ENCODE results near the gene ITGA1. TPM values are rescaled to one million over a fixed set of nuclear protein-coding genes. Genes with fewer than 3 reads are reported as not detected.
"Not testable (repeated sequence)": the region's sequence is repeated elsewhere in the genome, so short reads cannot be mapped to it uniquely, and the experiment has no call there.

ITGA1 gene
- total and polyA plus RNA-seq, 2 donors (not counting 1 experiment from before 2014, with no cell fraction given): 0.74 TPM; not detected in 1

DNA sequence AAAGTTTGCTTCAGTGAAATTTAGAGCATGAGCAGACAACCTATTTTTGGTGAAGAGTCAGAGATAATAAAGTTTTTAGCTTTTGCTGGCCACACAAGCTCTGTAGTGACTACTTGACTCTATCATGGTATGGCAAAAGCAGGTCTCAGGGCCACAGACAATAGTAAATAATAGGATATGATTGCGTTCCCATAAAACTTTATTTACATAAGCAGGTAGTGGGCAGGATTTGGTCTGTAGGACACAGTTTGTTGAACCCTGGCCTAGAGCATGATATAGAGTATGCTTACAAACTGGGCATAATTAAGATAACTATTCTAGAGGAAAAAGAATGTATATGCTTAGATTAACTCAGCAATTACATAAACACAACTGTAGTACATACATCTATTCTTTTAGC, 30.1 kb downstream of the ITGA1 start:
- Mint-ChIP-seq H3K4me1 (no peaks in the 10 kb centered on the region), H3K9me3 (ENCODE audit: insufficient read depth) (no peaks in the 10 kb centered on the region), H3K4me3 (no peak overlapping the region), H3K27ac (no peak overlapping the region), H3K27me3 (peaks cover 4% of the 10 kb centered on the region)
- no peak overlapping the region for H3K4me2 ChIP-seq (replicated peaks; ENCODE audit: low read depth, low read length, poor library complexity, severe bottlenecking)
- DNase-seq (no peak), ATAC-seq (ENCODE audit: low read depth) (no peak)
- H2AFZ ChIP-seq (ENCODE audit: insufficient read depth, low read depth, low read length, poor library complexity, severe bottlenecking): no peak overlapping the region
- no peak overlapping the region for H3K27ac ChIP-seq (ENCODE audit: low read length in 2 of 2)
- H4K20me1 ChIP-seq (ENCODE audit: control insufficient read depth, insufficient read depth, low read length, poor library complexity, severe bottlenecking): no peaks in the 10 kb centered on the region
- no peak overlapping the region for H3K9ac ChIP-seq (ENCODE audit: low read length)
- no peak for TF ChIP-seq EZH2 (IDR thresholded peaks at IDR 0.05; ENCODE audit: borderline replicate concordance, insufficient read depth, low read depth, low read length, poor library complexity, severe bottlenecking)
- TF ChIP-seq, protein P1, sequence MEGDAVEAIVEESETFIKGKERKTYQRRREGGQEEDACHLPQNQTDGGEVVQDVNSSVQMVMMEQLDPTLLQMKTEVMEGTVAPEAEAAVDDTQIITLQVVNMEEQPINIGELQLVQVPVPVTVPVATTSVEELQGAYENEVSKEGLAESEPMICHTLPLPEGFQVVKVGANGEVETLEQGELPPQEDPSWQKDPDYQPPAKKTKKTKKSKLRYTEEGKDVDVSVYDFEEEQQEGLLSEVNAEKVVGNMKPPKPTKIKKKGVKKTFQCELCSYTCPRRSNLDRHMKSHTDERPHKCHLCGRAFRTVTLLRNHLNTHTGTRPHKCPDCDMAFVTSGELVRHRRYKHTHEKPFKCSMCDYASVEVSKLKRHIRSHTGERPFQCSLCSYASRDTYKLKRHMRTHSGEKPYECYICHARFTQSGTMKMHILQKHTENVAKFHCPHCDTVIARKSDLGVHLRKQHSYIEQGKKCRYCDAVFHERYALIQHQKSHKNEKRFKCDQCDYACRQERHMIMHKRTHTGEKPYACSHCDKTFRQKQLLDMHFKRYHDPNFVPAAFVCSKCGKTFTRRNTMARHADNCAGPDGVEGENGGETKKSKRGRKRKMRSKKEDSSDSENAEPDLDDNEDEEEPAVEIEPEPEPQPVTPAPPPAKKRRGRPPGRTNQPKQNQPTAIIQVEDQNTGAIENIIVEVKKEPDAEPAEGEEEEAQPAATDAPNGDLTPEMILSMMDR (IDR thresholded peaks at IDR 0.05): no peak
- no peaks in the 10 kb centered on the region for H3K79me2 ChIP-seq (ENCODE audit: control insufficient read depth, insufficient read depth, low read length)
- no CpG with 5 or more reads among the region's 1 CpG for WGBS (ENCODE audit: insufficient coverage)
- no peaks in the 10 kb centered on the region for H3K4me1 ChIP-seq (ENCODE audit: control insufficient read depth in 2 of 2, insufficient read depth in 2 of 2, low read length in 2 of 2)
- H3K4me3 ChIP-seq (ENCODE audit: control extremely low read depth in 1 of 5, extremely low read depth in 1 of 5, insufficient read depth in 1 of 5, low read depth in 2 of 5, low read length in 4 of 5): no peak overlapping the region
- no peaks in the 10 kb centered on the region for H3K9me3 ChIP-seq (ENCODE audit: control extremely low read depth in 1 of 3, control insufficient read depth in 2 of 3, insufficient read depth in 1 of 3, low read length in 2 of 3)
- H3K27me3 ChIP-seq (replicated peaks in 1 of 4; ENCODE audit: control extremely low read depth in 1 of 4, control insufficient read depth in 3 of 4, insufficient read depth in 4 of 4, low read length in 3 of 4): peaks cover 0 to 5% (median 0%) of the 10 kb centered on the region in 4 experiments
- ChIA-PET POLR2A (no interaction called here), CTCF (no interaction called here)
- intact Hi-C loops (cut with micrococcal nuclease): no loop called here
- H3K36me3 ChIP-seq (replicated peaks in 1 of 2; ENCODE audit: control extremely low read depth in 1 of 2, control insufficient read depth in 1 of 2, extremely low read depth in 1 of 2, insufficient read depth in 2 of 2, low read length in 1 of 2): no peaks in the 10 kb centered on the region

DNA sequence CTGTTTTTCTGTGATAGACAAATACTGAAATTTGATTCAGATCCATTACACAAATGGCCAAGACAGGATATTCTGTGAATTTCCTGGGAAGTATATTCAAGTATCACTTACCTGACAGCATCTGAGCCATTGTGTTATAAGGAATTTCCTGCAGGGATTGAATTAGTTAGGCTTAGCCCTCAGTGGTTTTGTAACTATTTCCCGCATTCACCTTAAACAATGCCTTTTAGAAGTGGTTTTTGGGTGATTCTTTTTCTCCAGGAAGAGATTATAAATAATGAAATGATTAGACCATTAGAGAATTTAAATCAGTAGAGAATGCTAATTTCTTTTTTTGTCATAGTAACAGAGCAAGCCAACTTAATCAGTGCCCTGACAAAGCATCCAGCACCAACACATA, 30.6 kb downstream of the ITGA1 start:
- POLR2A ChIA-PET: no interaction called here
- intact Hi-C loops (cut with micrococcal nuclease): no loop called here
- no peak overlapping the region for H2AFZ ChIP-seq (ENCODE audit: insufficient read depth, low read depth, low read length, poor library complexity, severe bottlenecking)
- DNase-seq (no peak), ATAC-seq (ENCODE audit: low read depth) (no peak)
- no peaks in the 10 kb centered on the region for H3K36me3 ChIP-seq (replicated peaks in 1 of 2; ENCODE audit: control extremely low read depth in 1 of 2, control insufficient read depth in 1 of 2, extremely low read depth in 1 of 2, insufficient read depth in 2 of 2, low read length in 1 of 2)
- H3K4me1 ChIP-seq (ENCODE audit: control insufficient read depth in 2 of 2, insufficient read depth in 2 of 2, low read length in 2 of 2): no peaks in the 10 kb centered on the region
- H4K20me1 ChIP-seq (ENCODE audit: control insufficient read depth, insufficient read depth, low read length, poor library complexity, severe bottlenecking): no peaks in the 10 kb centered on the region
- H3K27ac Mint-ChIP-seq: no peak overlapping the region
- H3K27me3 Mint-ChIP-seq: peaks cover 4% of the 10 kb centered on the region
- no peak for TF ChIP-seq EZH2 (IDR thresholded peaks at IDR 0.05; ENCODE audit: borderline replicate concordance, insufficient read depth, low read depth, low read length, poor library complexity, severe bottlenecking)
- TF ChIP-seq, protein P1 (IDR thresholded peaks at IDR 0.05): no peak
- no peak overlapping the region for H3K27ac ChIP-seq (ENCODE audit: low read length in 2 of 2)
- CTCF ChIA-PET: no interaction called here
- no peaks in the 10 kb centered on the region for H3K9me3 ChIP-seq (ENCODE audit: control extremely low read depth in 1 of 3, control insufficient read depth in 2 of 3, insufficient read depth in 1 of 3, low read length in 2 of 3)
- H3K4me3 ChIP-seq (ENCODE audit: control extremely low read depth in 1 of 5, extremely low read depth in 1 of 5, insufficient read depth in 1 of 5, low read depth in 2 of 5, low read length in 4 of 5): no peak overlapping the region
- no CpG with 5 or more reads among the region's 1 CpG for WGBS (ENCODE audit: insufficient coverage)
- H3K4me2 ChIP-seq (replicated peaks; ENCODE audit: low read depth, low read length, poor library complexity, severe bottlenecking): no peak overlapping the region
- H3K9ac ChIP-seq (ENCODE audit: low read length): no peak overlapping the region
- H3K79me2 ChIP-seq (ENCODE audit: control insufficient read depth, insufficient read depth, low read length): no peaks in the 10 kb centered on the region
- H3K4me1 Mint-ChIP-seq: no peaks in the 10 kb centered on the region
- no peaks in the 10 kb centered on the region for H3K9me3 Mint-ChIP-seq (ENCODE audit: insufficient read depth)
- H3K4me3 Mint-ChIP-seq: no peak overlapping the region
- peaks cover 0 to 5% (median 0%) of the 10 kb centered on the region in 4 experiments for H3K27me3 ChIP-seq (replicated peaks in 1 of 4; ENCODE audit: control extremely low read depth in 1 of 4, control insufficient read depth in 3 of 4, insufficient read depth in 4 of 4, low read length in 3 of 4)

DNA sequence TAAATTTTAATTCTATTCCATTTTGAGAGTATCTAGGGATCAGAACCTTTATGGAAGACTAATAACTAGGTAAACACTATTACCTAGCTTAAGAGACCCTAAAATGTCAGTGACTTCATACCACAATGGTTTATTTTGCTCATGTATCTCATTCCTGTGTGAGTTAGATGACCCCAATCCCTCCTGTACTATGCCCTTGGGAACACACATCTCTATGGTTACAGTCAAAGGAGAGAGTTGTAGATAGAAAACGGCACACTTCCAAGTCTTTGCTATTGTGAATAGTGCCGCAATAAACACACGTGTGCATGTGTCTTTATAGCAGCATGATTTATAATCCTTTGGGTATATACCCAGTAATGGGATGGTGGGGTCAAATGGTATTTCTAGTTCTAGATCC, 31.1 kb downstream of the ITGA1 start:
- POLR2A ChIA-PET; H3K79me2 ChIP-seq (ENCODE audit: control insufficient read depth, insufficient read depth, low read length); H3K9ac ChIP-seq (ENCODE audit: low read length); intact Hi-C loops (cut with micrococcal nuclease); H3K27ac Mint-ChIP-seq; H3K4me3 ChIP-seq (ENCODE audit: control extremely low read depth in 1 of 5, extremely low read depth in 1 of 5, insufficient read depth in 1 of 5, low read depth in 2 of 5, low read length in 4 of 5); H3K4me1 Mint-ChIP-seq; DNase-seq; H3K4me2 ChIP-seq (replicated peaks; ENCODE audit: low read depth, low read length, poor library complexity, severe bottlenecking); H3K9me3 ChIP-seq (ENCODE audit: control extremely low read depth in 1 of 3, control insufficient read depth in 2 of 3, insufficient read depth in 1 of 3, low read length in 2 of 3); H3K4me1 ChIP-seq (ENCODE audit: control insufficient read depth in 2 of 2, insufficient read depth in 2 of 2, low read length in 2 of 2); H4K20me1 ChIP-seq (ENCODE audit: control insufficient read depth, insufficient read depth, low read length, poor library complexity, severe bottlenecking); CTCF ChIA-PET; H2AFZ ChIP-seq (ENCODE audit: insufficient read depth, low read depth, low read length, poor library complexity, severe bottlenecking); H3K27me3 Mint-ChIP-seq; ATAC-seq (ENCODE audit: low read depth); H3K27me3 ChIP-seq (replicated peaks in 1 of 4; ENCODE audit: control extremely low read depth in 1 of 4, control insufficient read depth in 3 of 4, insufficient read depth in 4 of 4, low read length in 3 of 4); H3K4me3 Mint-ChIP-seq; H3K9me3 Mint-ChIP-seq (ENCODE audit: insufficient read depth); H3K27ac ChIP-seq (ENCODE audit: low read length in 2 of 2); H3K36me3 ChIP-seq (replicated peaks in 1 of 2; ENCODE audit: control extremely low read depth in 1 of 2, control insufficient read depth in 1 of 2, extremely low read depth in 1 of 2, insufficient read depth in 2 of 2, low read length in 1 of 2): not testable (repeated sequence)
- WGBS (ENCODE audit: insufficient coverage): no CpG with 5 or more reads among the region's 3 CpGs

Measured in B cell (primary cell).